Calu3 (cell line): Measurements from ENCODE around the gene CCDC117. TPM values are rescaled to one million over a fixed set of nuclear protein-coding genes. Genes with fewer than 3 reads are reported as not detected.

Source experiments
- BruUV-seq: library from RNA; stranded (reverse); fragments of 400-500 nt; replicated peaks from 2 replicates; lab custom pipeline; 2021; lab: Mats Ljungman, UMichigan
- CTCF ChIA-PET: fragments of 300-600 bp; sonication (Branson Sonifier 250); formaldehyde crosslinking; loops from one replicate; lab custom pipeline; 2022; ENCODE audit warnings: antibody characterized with exemption; lab: Charles Lee
- DNase-seq: peaks from one replicate; pipeline ENCODE4 v3.0.0; 2022
- H3K27ac Mint-ChIP-seq: one replicate; pipeline ENCODE4 v1.8.0; 2022; ENCODE audit warnings: mixed read lengths; ENCODE audit not compliant: unreplicated experiment
- H3K27me3 Mint-ChIP-seq: one replicate; pipeline ENCODE4 v1.8.0; 2022; ENCODE audit warnings: mixed read lengths; ENCODE audit not compliant: unreplicated experiment
- H3K36me3 Mint-ChIP-seq: one replicate; pipeline ENCODE4 v1.8.0; 2022; ENCODE audit warnings: mild to moderate bottlenecking, moderate library complexity, mixed read lengths; ENCODE audit not compliant: insufficient read depth, unreplicated experiment
- H3K4me1 Mint-ChIP-seq: one replicate; pipeline ENCODE4 v1.8.0; 2022; ENCODE audit warnings: mild to moderate bottlenecking, low read depth, mixed read lengths; ENCODE audit not compliant: unreplicated experiment
- H3K4me3 Mint-ChIP-seq: one replicate; pipeline ENCODE4 v1.8.0; 2022; ENCODE audit warnings: mild to moderate bottlenecking, low read depth, moderate library complexity, mixed read lengths; ENCODE audit not compliant: unreplicated experiment
- H3K9me3 Mint-ChIP-seq: one replicate; pipeline ENCODE4 v1.8.0; 2022; ENCODE audit warnings: low read depth, mixed read lengths; ENCODE audit not compliant: unreplicated experiment
- intact Hi-C: fragments of 100-400 bp; cut with micrococcal nuclease; formaldehyde crosslinking; loops from one replicate; pipeline ENCODE4 v1.10.0; 2022; ENCODE audit not compliant: unreplicated experiment
- total RNA-seq: library from RNA; stranded (reverse); gene quantifications from 2 replicates; pipeline ENCODE4 v1.2.3, GENCODE V29; 2022
- TF ChIP-seq, protein P1 (sequence below): fragments of 200-600 bp; IDR thresholded peaks from one replicate; pipeline ENCODE4 v1.8.0; 2022; ENCODE audit warnings: antibody characterized with exemption; ENCODE audit not compliant: unreplicated experiment

The CCDC117 gene
- total RNA-seq, 1 experiment from 2014 or later, result 27.0 TPM

GRCh38 chr22:28810821-28811491 is 38.5 kb downstream of the CCDC117 start:
- Mint-ChIP-seq H3K27ac (no peak overlapping the region), H3K36me3 (peaks cover 14% of the 10 kb centered on the region), H3K9me3 (no peaks in the 10 kb centered on the region), H3K4me3 (no peak overlapping the region), H3K27me3 (no peaks in the 10 kb centered on the region), H3K4me1 (peaks cover 16% of the 10 kb centered on the region)
- TF ChIP-seq, protein P1, sequence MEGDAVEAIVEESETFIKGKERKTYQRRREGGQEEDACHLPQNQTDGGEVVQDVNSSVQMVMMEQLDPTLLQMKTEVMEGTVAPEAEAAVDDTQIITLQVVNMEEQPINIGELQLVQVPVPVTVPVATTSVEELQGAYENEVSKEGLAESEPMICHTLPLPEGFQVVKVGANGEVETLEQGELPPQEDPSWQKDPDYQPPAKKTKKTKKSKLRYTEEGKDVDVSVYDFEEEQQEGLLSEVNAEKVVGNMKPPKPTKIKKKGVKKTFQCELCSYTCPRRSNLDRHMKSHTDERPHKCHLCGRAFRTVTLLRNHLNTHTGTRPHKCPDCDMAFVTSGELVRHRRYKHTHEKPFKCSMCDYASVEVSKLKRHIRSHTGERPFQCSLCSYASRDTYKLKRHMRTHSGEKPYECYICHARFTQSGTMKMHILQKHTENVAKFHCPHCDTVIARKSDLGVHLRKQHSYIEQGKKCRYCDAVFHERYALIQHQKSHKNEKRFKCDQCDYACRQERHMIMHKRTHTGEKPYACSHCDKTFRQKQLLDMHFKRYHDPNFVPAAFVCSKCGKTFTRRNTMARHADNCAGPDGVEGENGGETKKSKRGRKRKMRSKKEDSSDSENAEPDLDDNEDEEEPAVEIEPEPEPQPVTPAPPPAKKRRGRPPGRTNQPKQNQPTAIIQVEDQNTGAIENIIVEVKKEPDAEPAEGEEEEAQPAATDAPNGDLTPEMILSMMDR, result no peak
- BruUV-seq, result no TSS peak
- no peak for DNase-seq
- intact Hi-C loops, result no loop called here
- CTCF ChIA-PET, result no interaction called here

DNA sequence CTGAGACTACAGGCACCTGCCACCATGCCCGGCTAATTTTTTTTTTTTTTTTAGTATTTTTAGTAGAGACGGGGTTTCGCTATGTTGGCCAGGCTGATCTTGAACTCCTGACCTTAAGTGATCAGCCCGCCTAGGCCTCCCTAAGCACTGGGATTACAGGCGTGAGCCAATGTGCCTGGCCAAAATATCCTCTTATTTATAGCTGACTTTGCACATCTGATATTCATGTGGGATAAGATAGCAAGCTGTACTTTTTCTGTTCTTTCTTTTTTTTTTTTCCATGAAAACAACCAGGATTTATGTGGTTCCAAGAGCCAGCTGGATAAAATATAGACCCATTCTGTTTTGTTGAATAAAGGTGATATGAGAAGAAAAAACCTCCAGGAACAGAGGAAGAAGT is 40.0 kb downstream of the CCDC117 start:
- Mint-ChIP-seq H3K27ac (no peak overlapping the region), H3K9me3 (no peaks in the 10 kb centered on the region)

DNA sequence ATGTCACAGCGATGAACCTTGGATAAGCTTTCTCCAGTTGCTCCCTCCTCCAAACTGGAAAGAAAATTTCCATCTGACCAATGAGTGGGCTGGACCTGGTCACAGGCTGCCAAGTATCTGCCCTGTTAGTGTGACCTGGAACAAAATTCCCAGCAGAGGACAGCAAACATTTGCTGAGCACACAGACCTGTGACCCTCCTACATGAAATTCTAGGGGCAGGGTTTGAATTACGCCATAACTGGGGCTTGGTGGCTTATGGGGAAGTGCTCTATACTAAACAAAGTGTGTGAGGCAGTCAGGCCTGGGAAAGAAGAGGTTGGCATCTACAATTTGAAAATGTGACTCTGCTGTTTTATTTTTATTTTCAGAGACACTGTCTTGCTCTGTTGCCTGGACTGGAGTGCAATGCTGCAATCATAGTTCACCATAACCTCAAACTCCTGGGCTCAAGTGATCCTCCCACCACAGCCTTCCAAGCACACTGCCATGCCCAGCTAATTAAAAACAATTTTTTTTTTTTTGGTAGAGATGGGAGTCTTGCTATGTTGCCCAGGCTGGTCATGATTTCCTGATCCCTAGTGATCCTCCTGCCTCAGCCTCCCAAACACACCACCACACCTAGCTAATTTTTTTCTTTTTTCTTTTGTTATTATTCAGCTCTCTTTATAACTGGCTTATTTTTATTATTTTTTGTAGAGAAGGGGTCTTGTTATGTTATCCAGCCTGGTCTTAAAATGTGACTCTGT is 41.5 kb downstream of the CCDC117 start:
- peaks cover 20% of the 10 kb centered on the region for H3K36me3 Mint-ChIP-seq
- TF ChIP-seq, protein P1, result no peak
- H3K27ac Mint-ChIP-seq, result peak overlapping the region; percentile 50
- intact Hi-C loops, result no loop called here
- CTCF ChIA-PET, result interaction anchor here (0.5 kb wide), 1 partner anchor 38 kb away, joined by 6 read pairs; no protein-coding TSS in a partner anchor
- H3K4me1 Mint-ChIP-seq, result peaks cover 26% of the 10 kb centered on the region
- no peaks in the 10 kb centered on the region for H3K27me3 Mint-ChIP-seq
- no peaks in the 10 kb centered on the region for H3K9me3 Mint-ChIP-seq
- no peak overlapping the region for H3K4me3 Mint-ChIP-seq
- no TSS peak for BruUV-seq
- DNase-seq, result no peak

More for the DNA sequence above, 40.0 kb downstream of the CCDC117 start:
- Mint-ChIP-seq H3K4me1 (peaks cover 17% of the 10 kb centered on the region), H3K27me3 (no peaks in the 10 kb centered on the region), H3K4me3 (no peak overlapping the region), H3K36me3 (peaks cover 14% of the 10 kb centered on the region)
- intact Hi-C loops, result no loop called here
- no peak for DNase-seq
- TF ChIP-seq, protein P1, result no peak
- CTCF ChIA-PET, result no interaction called here
- no TSS peak for BruUV-seq

GRCh38 chr22:28815111-28815510 is 42.6 kb downstream of the CCDC117 start:
- DNase-seq, result no peak
- TF ChIP-seq, protein P1, result no peak
- intact Hi-C loops, result no loop called here
- BruUV-seq, result no TSS peak
- H3K9me3 Mint-ChIP-seq, result no peaks in the 10 kb centered on the region
- no peaks in the 10 kb centered on the region for H3K27me3 Mint-ChIP-seq
- H3K4me3 Mint-ChIP-seq, result no peak overlapping the region
- H3K27ac Mint-ChIP-seq, result no peak overlapping the region
- H3K4me1 Mint-ChIP-seq, result peaks cover 33% of the 10 kb centered on the region
- CTCF ChIA-PET, result interaction anchor here (0.7 kb wide), 1 partner anchor 99 kb away, joined by 3 read pairs; no protein-coding TSS in a partner anchor
- H3K36me3 Mint-ChIP-seq, result peaks cover 15% of the 10 kb centered on the region
